NCI-H748 (cell line): ENCODE data around the gene GAGE12D.
"Not testable (repeated sequence)": the region's sequence is repeated elsewhere in the genome, so short reads cannot be mapped to it uniquely, and the experiment has no call there.

Source experiments
- DNase-seq: peaks from one replicate; lab custom pipeline; 2025; ENCODE audit not compliant: unreplicated experiment; lab: John Stamatoyannopoulos, UW

Gene GAGE12D

GRCh38 chrX:49541433-49541832, at the start of gene GAGE12D:
GAGE12D (plus strand) TSS chrX:49541733; CDS start chrX:49542888, 1,155 bp downstream.
- not testable (repeated sequence) for DNase-seq

- not testable (repeated sequence) for DNase-seq
Measured at GRCh38 chrX:49531877-49532276, 9.7 kb upstream of the GAGE12D start, which contains the start of gene GAGE12C. GAGE12C (plus strand) TSS chrX:49532177; CDS start chrX:49533332, 1,155 bp downstream.

GRCh38 chrX:49550989-49551388, 9.5 kb downstream of the GAGE12D start, which contains the start of gene GAGE12E:
GAGE12E (plus strand) TSS chrX:49551289; CDS start chrX:49552444, 1,155 bp downstream.
- not testable (repeated sequence) for DNase-seq

- DNase-seq: not testable (repeated sequence)
Measured at GRCh38 chrX:49560542-49560941, 19.0 kb downstream of the GAGE12D start, which contains the start of gene GAGE12F. GAGE12F (plus strand) TSS chrX:49560842; CDS start chrX:49561997, 1,155 bp downstream.

- DNase-seq: not testable (repeated sequence)
Measured at GRCh38 chrX:49568728-49569127, 27.2 kb downstream of the GAGE12D start.

- DNase-seq: not testable (repeated sequence)
Measured at GRCh38 chrX:49569152-49569551, 27.6 kb downstream of the GAGE12D start.

- DNase-seq: not testable (repeated sequence)
Measured at GRCh38 chrX:49570100-49570499, 28.6 kb downstream of the GAGE12D start, which contains the start of gene GAGE12G. GAGE12G (plus strand) TSS chrX:49570400; CDS start chrX:49571555, 1,155 bp downstream.

GRCh38 chrX:49579649-49580048, 38.1 kb downstream of the GAGE12D start, which contains the start of gene GAGE12H:
GAGE12H (plus strand) TSS chrX:49579949; CDS start chrX:49581104, 1,155 bp downstream.
- not testable (repeated sequence) for DNase-seq

- DNase-seq: not testable (repeated sequence)
Measured at GRCh38 chrX:49589196-49589595, 47.7 kb downstream of the GAGE12D start, which contains the start of gene GAGE2A. GAGE2A (plus strand) TSS chrX:49589496; CDS start chrX:49590651, 1,155 bp downstream.

- not testable (repeated sequence) for DNase-seq
Measured at GRCh38 chrX:49589769-49590478, 48.4 kb downstream of the GAGE12D start.

GRCh38 chrX:49590488-49590887, 49.0 kb downstream of the GAGE12D start:
- DNase-seq: not testable (repeated sequence)
